ENCODE measurements around the gene CDKAL1. TPM values are rescaled to one million over a fixed set of nuclear protein-coding genes. Genes with fewer than 3 reads are reported as not detected.

Gene CDKAL1
- total RNA-seq, 2 donors from 2014 or later: 23.5 to 26.4 TPM

DNA sequence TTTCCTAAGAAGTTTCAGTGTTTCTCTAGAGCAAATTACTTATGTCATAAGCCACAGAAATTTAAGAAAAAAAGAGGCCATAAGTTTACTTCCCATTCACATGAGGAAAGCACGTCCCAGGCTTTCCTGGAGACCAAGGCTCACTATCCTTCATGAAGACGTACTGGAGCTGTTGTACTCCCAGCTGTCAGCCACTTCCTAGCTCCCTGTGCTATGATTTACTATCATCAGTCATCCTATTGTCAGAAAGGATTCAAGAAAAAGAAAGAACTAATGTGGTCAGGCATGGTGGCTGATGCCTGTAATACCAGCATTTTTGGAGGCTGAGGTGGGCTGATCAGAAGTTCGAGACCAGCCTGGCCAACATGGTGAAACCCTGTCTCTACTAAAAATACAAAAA, 721.9 kb downstream of the CDKAL1 start:
- H3K27ac Mint-ChIP-seq: no peak overlapping the region
- Histone ChIP-seq H3K27me3 (ENCODE audit: control insufficient read depth, insufficient read depth, low read length, poor library complexity, severe bottlenecking) (no peaks in the 10 kb centered on the region), H3K9me3 (ENCODE audit: control insufficient read depth, low read length) (peaks cover 11% of the 10 kb centered on the region), H3K36me3 (ENCODE audit: control insufficient read depth, insufficient read depth, low read length) (no peaks in the 10 kb centered on the region), H3K4me1 (ENCODE audit: control insufficient read depth, insufficient read depth, low read length) (no peaks in the 10 kb centered on the region), H3K9ac (ENCODE audit: extremely low read depth, low read length, poor library complexity, severe bottlenecking) (no peak overlapping the region), H3K4me3 (ENCODE audit: low read length) (no peak overlapping the region), H3K27ac (ENCODE audit: low read depth, low read length) (no peak overlapping the region)
- WGBS, 2 experiments (ENCODE audit: insufficient coverage in 1 of 2, insufficient read length in 1 of 2): 93% methylated on average over 3 of the region's 3 CpGs; no CpG with 5 or more reads in 1 of the 2 experiments
- TF ChIP-seq, protein P1, sequence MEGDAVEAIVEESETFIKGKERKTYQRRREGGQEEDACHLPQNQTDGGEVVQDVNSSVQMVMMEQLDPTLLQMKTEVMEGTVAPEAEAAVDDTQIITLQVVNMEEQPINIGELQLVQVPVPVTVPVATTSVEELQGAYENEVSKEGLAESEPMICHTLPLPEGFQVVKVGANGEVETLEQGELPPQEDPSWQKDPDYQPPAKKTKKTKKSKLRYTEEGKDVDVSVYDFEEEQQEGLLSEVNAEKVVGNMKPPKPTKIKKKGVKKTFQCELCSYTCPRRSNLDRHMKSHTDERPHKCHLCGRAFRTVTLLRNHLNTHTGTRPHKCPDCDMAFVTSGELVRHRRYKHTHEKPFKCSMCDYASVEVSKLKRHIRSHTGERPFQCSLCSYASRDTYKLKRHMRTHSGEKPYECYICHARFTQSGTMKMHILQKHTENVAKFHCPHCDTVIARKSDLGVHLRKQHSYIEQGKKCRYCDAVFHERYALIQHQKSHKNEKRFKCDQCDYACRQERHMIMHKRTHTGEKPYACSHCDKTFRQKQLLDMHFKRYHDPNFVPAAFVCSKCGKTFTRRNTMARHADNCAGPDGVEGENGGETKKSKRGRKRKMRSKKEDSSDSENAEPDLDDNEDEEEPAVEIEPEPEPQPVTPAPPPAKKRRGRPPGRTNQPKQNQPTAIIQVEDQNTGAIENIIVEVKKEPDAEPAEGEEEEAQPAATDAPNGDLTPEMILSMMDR (conservative IDR thresholded peaks at IDR 0.05): no peak
- H3K9me3 Mint-ChIP-seq: peaks cover 23% of the 10 kb centered on the region
- no peak for DNase-seq
- no peaks in the 10 kb centered on the region for H3K36me3 Mint-ChIP-seq (ENCODE audit: low read depth)
- H3K4me1 Mint-ChIP-seq: peaks cover 12% of the 10 kb centered on the region
- H3K4me3 Mint-ChIP-seq: no peak overlapping the region
- peaks cover 2% of the 10 kb centered on the region for H3K27me3 Mint-ChIP-seq (ENCODE audit: insufficient read depth)

DNA sequence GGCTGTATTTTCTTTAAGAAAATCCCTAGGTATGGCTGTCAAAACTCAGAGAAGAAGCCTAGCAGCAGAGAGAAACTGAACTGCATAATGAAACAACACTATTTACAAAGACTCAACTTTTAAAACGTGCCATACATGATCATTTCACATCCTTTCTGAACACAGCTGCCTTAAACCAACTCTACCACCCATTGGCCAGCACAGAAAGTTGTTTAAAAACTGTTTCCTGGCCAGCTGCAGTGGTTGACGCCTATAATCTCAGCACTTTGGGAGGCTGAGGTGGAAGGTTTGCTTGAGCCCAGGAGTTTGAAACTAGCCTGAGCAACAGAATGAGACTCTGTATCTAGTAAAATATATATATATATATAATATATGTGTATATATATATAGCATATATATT, 722.9 kb downstream of the CDKAL1 start:
- H3K4me1 Mint-ChIP-seq: peaks cover 12% of the 10 kb centered on the region
- TF ChIP-seq, protein P1 (conservative IDR thresholded peaks at IDR 0.05): no peak

DNA sequence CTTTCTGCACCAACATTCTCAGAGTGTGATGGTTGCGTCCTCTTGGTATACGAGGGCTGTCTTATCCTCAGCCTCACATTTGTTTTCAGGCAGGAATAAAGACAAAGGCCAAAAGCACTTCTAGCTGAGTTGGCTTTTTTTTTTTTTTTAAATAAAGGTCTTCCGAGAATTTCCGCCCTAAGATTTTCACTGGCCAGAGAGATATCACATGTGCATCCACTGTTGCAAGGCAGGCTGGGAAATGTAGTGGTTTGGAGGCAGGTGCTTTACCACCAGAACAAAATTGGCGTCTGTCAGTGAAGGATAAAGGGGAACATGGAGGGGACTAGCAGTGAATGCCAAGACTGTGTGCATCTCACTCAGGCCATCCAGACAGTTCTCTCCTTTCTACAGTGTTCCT, 724.4 kb downstream of the CDKAL1 start:
- no peaks in the 10 kb centered on the region for H3K36me3 Mint-ChIP-seq (ENCODE audit: low read depth)
- Histone ChIP-seq H3K9me3 (ENCODE audit: control insufficient read depth, low read length) (peaks cover 11% of the 10 kb centered on the region), H3K4me3 (ENCODE audit: low read length) (no peak overlapping the region), H3K4me1 (ENCODE audit: control insufficient read depth, insufficient read depth, low read length) (no peaks in the 10 kb centered on the region), H3K27me3 (ENCODE audit: control insufficient read depth, insufficient read depth, low read length, poor library complexity, severe bottlenecking) (no peaks in the 10 kb centered on the region), H3K36me3 (ENCODE audit: control insufficient read depth, insufficient read depth, low read length) (no peaks in the 10 kb centered on the region), H3K9ac (ENCODE audit: extremely low read depth, low read length, poor library complexity, severe bottlenecking) (no peak overlapping the region), H3K27ac (ENCODE audit: low read depth, low read length) (no peak overlapping the region)
- H3K27me3 Mint-ChIP-seq (ENCODE audit: insufficient read depth): peaks cover 2% of the 10 kb centered on the region
- no peak for DNase-seq
- peaks cover 12% of the 10 kb centered on the region for H3K4me1 Mint-ChIP-seq
- H3K4me3 Mint-ChIP-seq: no peak overlapping the region
- TF ChIP-seq, protein P1 (conservative IDR thresholded peaks at IDR 0.05): no peak
- H3K27ac Mint-ChIP-seq: no peak overlapping the region
- 88 to 100% methylated on average over 3 to 5 of the region's 5 CpGs for WGBS, 2 experiments (ENCODE audit: insufficient coverage in 1 of 2, insufficient read length in 1 of 2)
- H3K9me3 Mint-ChIP-seq: peaks cover 19% of the 10 kb centered on the region

More for the DNA sequence above, 722.9 kb downstream of the CDKAL1 start:
- Histone ChIP-seq H3K27ac (ENCODE audit: low read depth, low read length) (no peak overlapping the region), H3K36me3 (ENCODE audit: control insufficient read depth, insufficient read depth, low read length) (no peaks in the 10 kb centered on the region), H3K9me3 (ENCODE audit: control insufficient read depth, low read length) (peaks cover 11% of the 10 kb centered on the region), H3K27me3 (ENCODE audit: control insufficient read depth, insufficient read depth, low read length, poor library complexity, severe bottlenecking) (no peaks in the 10 kb centered on the region), H3K9ac (ENCODE audit: extremely low read depth, low read length, poor library complexity, severe bottlenecking) (no peak overlapping the region), H3K4me3 (ENCODE audit: low read length) (no peak overlapping the region), H3K4me1 (ENCODE audit: control insufficient read depth, insufficient read depth, low read length) (no peaks in the 10 kb centered on the region)
- no peak overlapping the region for H3K27ac Mint-ChIP-seq
- H3K27me3 Mint-ChIP-seq (ENCODE audit: insufficient read depth): peaks cover 2% of the 10 kb centered on the region
- DNase-seq: no peak
- WGBS, 2 experiments (ENCODE audit: insufficient coverage in 1 of 2, insufficient read length in 1 of 2): 78 to 97% methylated on average over 1 to 2 of the region's 2 CpGs
- H3K9me3 Mint-ChIP-seq: peaks cover 26% of the 10 kb centered on the region
- H3K36me3 Mint-ChIP-seq (ENCODE audit: low read depth): no peaks in the 10 kb centered on the region
- no peak overlapping the region for H3K4me3 Mint-ChIP-seq

All from endodermal cell (in vitro differentiated cells).